ENCODE measurements around the gene GRHL3. TPM values are rescaled to one million over a fixed set of nuclear protein-coding genes. Genes with fewer than 3 reads are reported as not detected.

The GRHL3 gene
- total RNA-seq, 4 donors from 2014 or later, result not detected

GRCh38 chr1:24281591-24281990 is 37.6 kb upstream of the GRHL3 start:
- Histone ChIP-seq H3K27me3 (peaks cover 3% of the 10 kb centered on the region), H3K9me3 (no peaks in the 10 kb centered on the region), H3K4me1 (peaks cover 0 to 5% (median 0%) of the 10 kb centered on the region in 4 donors), H3K36me3 (no peaks in the 10 kb centered on the region), H3K27ac (no peak overlapping the region), H3K4me3 (no peak overlapping the region)
- intact Hi-C loops (cut with DNase I; ENCODE audit: low total_unique reads), result no loop called here
- TF ChIP-seq EP300 (IDR thresholded peaks at IDR 0.05; ENCODE audit: low read depth) (no peak), POLR2A (IDR thresholded peaks at IDR 0.05) (no peak), CTCF (IDR thresholded peaks at IDR 0.05) (no peak), POLR2AphosphoS5 (IDR thresholded peaks at IDR 0.05) (no peak)
- WGBS, 2 donors (ENCODE audit: low coverage in 1 of 2), result 83 to 95% methylated on average over 2 of the region's 2 CpGs
- no peak for DNase-seq
- in situ Hi-C loops (cut with MboI; ENCODE audit: low pct_ligation_motif_present in 1 of 4, low pct_unique_long_range_greater_than_20kb in 1 of 4, low sequenced_read_pairs in 3 of 4), result no loop called here

GRCh38 chr1:24282491-24282890 is 36.7 kb upstream of the GRHL3 start:
- Histone ChIP-seq H3K4me1 (peaks cover 0 to 5% (median 0%) of the 10 kb centered on the region in 4 donors), H3K27ac (no peak overlapping the region), H3K9me3 (no peaks in the 10 kb centered on the region), H3K4me3 (no peak overlapping the region), H3K36me3 (no peaks in the 10 kb centered on the region), H3K27me3 (peaks cover 3% of the 10 kb centered on the region)
- in situ Hi-C loops (cut with MboI; ENCODE audit: low pct_ligation_motif_present in 1 of 4, low pct_unique_long_range_greater_than_20kb in 1 of 4, low sequenced_read_pairs in 3 of 4), result no loop called here
- intact Hi-C loops (cut with DNase I; ENCODE audit: low total_unique reads), result no loop called here
- DNase-seq, result no peak
- WGBS, 2 donors (ENCODE audit: low coverage in 1 of 2), result 57 to 74% methylated on average over 1 of the region's 1 CpG
- TF ChIP-seq POLR2A (IDR thresholded peaks at IDR 0.05) (no peak), EP300 (IDR thresholded peaks at IDR 0.05; ENCODE audit: low read depth) (no peak), CTCF (IDR thresholded peaks at IDR 0.05) (no peak), POLR2AphosphoS5 (IDR thresholded peaks at IDR 0.05) (no peak)

- no peaks in the 10 kb centered on the region for H3K9me3 ChIP-seq
- peaks cover 3% of the 10 kb centered on the region for H3K27me3 ChIP-seq
- H3K4me3 ChIP-seq, result no peak overlapping the region
- no peak for TF ChIP-seq CTCF (IDR thresholded peaks at IDR 0.05)
- no peak for TF ChIP-seq POLR2AphosphoS5 (IDR thresholded peaks at IDR 0.05)
- no peak for TF ChIP-seq POLR2A (IDR thresholded peaks at IDR 0.05)
- no peak for TF ChIP-seq EP300 (IDR thresholded peaks at IDR 0.05; ENCODE audit: low read depth)
- in situ Hi-C loops (cut with MboI; ENCODE audit: low pct_ligation_motif_present in 1 of 4, low pct_unique_long_range_greater_than_20kb in 1 of 4, low sequenced_read_pairs in 3 of 4), result no loop called here
- WGBS, 2 donors (ENCODE audit: low coverage in 1 of 2), result 17 to 36% methylated on average over 3 to 9 of the region's 10 CpGs
- no peaks in the 10 kb centered on the region for H3K36me3 ChIP-seq
- intact Hi-C loops (cut with DNase I; ENCODE audit: low total_unique reads), result no loop called here
- peaks cover 0 to 5% (median 0%) of the 10 kb centered on the region in 4 donors for H3K4me1 ChIP-seq
- DNase-seq, result no peak
- no peak overlapping the region for H3K27ac ChIP-seq
Observed at GRCh38 chr1:24283326-24284155, 35.6 kb upstream of the GRHL3 start.

- DNase-seq, result no peak
- 87 to 100% methylated on average over 2 to 8 of the region's 8 CpGs for WGBS, 2 donors (ENCODE audit: low coverage in 1 of 2)
- intact Hi-C loops (cut with DNase I; ENCODE audit: low total_unique reads), result no loop called here
- no peak overlapping the region for H3K27ac ChIP-seq
- no peak for TF ChIP-seq EP300 (IDR thresholded peaks at IDR 0.05; ENCODE audit: low read depth)
- no peak for TF ChIP-seq POLR2AphosphoS5 (IDR thresholded peaks at IDR 0.05)
- TF ChIP-seq CTCF (IDR thresholded peaks at IDR 0.05), result no peak
- no peak for TF ChIP-seq POLR2A (IDR thresholded peaks at IDR 0.05)
- H3K9me3 ChIP-seq, result no peaks in the 10 kb centered on the region
- in situ Hi-C loops (cut with MboI; ENCODE audit: low pct_ligation_motif_present in 1 of 4, low pct_unique_long_range_greater_than_20kb in 1 of 4, low sequenced_read_pairs in 3 of 4), result no loop called here
- H3K27me3 ChIP-seq, result no peaks in the 10 kb centered on the region
- peaks cover 0 to 5% (median 0%) of the 10 kb centered on the region in 4 donors for H3K4me1 ChIP-seq
- no peaks in the 10 kb centered on the region for H3K36me3 ChIP-seq
- H3K4me3 ChIP-seq, result no peak overlapping the region
Observed at GRCh38 chr1:24284156-24284471, 35.0 kb upstream of the GRHL3 start.

Measured in transverse colon (tissue), 4 donors.